ENCODE results near the gene FICD.

DNA sequence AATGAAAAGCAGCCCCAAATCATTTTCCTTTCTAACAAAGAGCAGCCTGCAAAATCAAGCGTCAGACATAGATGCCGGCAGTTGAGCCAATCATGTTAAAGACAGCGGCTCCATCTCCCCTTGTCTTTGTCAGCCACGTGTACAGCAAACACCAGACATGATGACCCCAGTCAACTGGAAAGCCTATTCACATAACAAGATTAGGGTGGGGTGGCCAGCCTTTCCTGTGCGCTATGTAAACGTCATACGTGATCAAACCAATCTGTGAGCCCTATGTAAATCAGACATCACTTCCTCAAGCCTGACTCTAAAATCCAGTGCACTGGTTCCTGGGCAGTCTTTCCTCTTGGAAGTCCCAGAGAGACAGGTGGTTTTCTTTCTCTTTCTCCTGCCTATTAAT lies 9.9 kb upstream of the FICD start:
- TF ChIP-seq POLR2A (IDR thresholded peaks at IDR 0.05), result no peak
- TF ChIP-seq, protein P1, sequence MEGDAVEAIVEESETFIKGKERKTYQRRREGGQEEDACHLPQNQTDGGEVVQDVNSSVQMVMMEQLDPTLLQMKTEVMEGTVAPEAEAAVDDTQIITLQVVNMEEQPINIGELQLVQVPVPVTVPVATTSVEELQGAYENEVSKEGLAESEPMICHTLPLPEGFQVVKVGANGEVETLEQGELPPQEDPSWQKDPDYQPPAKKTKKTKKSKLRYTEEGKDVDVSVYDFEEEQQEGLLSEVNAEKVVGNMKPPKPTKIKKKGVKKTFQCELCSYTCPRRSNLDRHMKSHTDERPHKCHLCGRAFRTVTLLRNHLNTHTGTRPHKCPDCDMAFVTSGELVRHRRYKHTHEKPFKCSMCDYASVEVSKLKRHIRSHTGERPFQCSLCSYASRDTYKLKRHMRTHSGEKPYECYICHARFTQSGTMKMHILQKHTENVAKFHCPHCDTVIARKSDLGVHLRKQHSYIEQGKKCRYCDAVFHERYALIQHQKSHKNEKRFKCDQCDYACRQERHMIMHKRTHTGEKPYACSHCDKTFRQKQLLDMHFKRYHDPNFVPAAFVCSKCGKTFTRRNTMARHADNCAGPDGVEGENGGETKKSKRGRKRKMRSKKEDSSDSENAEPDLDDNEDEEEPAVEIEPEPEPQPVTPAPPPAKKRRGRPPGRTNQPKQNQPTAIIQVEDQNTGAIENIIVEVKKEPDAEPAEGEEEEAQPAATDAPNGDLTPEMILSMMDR (IDR thresholded peaks at IDR 0.05), result no peak
